Epithelial cell of proximal tubule (primary cell): ENCODE data around the gene MYL9. TPM values are rescaled to one million over a fixed set of nuclear protein-coding genes. Genes with fewer than 3 reads are reported as not detected.

Source experiments
- DNase-seq: peaks from one replicate; pipeline ENCODE4 v3.0.0-alpha.2; 2011; ENCODE audit warnings: low read depth
- H3K4me3 ChIP-seq: 2 replicates; pipeline ENCODE4 v1.5.1; 2011; ENCODE audit warnings: low read depth, mild to moderate bottlenecking, low read length
- total RNA-seq: library from RNA; depleted of rRNA; stranded (reverse); fragments of >200 nt; gene quantifications from 2 replicates; pipeline ENCODE4 v1.2.3, GENCODE V29; 2015
- TF ChIP-seq, protein P1 (sequence below): conservative IDR thresholded peaks from 2 replicates; pipeline ENCODE4 v1.5.1; 2012; ENCODE audit warnings: low read depth, mild to moderate bottlenecking, low read length

MYL9 gene
- total RNA-seq, result 31.7 and 39.4 TPM in 2 replicates

DNA sequence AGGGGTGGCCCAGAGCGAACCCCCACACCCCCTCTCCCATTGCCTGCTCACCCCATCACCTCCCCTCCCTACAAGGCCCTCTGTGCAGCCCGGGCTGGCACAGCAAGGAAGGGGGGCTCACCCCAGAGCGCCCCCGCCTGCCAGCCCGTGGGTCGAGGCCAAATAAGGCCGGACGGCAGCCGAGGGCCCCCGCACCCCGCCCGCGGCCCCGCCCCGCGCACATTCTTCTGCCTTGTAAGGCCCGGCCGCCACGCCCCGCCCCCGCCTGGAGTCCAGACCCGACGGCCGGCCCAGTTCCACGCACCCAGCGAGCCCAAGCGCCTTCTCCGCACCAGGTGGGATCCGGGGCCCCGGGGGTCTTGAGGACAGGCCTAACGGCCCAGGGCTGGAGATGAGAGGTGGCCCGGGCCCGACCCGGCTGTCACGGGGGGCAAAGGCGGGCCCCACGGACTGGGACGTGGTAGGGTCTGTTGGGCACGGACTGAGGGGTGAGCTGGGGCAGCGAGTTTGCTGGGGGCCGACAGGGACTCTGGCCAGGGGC, at the start of gene MYL9:
MYL9 (plus strand) TSS at position 293 of the 541 bp plus-strand sequence. CDS start 3,366 bp downstream, outside the sequence.
- TF ChIP-seq, protein P1, sequence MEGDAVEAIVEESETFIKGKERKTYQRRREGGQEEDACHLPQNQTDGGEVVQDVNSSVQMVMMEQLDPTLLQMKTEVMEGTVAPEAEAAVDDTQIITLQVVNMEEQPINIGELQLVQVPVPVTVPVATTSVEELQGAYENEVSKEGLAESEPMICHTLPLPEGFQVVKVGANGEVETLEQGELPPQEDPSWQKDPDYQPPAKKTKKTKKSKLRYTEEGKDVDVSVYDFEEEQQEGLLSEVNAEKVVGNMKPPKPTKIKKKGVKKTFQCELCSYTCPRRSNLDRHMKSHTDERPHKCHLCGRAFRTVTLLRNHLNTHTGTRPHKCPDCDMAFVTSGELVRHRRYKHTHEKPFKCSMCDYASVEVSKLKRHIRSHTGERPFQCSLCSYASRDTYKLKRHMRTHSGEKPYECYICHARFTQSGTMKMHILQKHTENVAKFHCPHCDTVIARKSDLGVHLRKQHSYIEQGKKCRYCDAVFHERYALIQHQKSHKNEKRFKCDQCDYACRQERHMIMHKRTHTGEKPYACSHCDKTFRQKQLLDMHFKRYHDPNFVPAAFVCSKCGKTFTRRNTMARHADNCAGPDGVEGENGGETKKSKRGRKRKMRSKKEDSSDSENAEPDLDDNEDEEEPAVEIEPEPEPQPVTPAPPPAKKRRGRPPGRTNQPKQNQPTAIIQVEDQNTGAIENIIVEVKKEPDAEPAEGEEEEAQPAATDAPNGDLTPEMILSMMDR, result no peak
- peak within 1 kb of the TSS; percentile 61 for H3K4me3 ChIP-seq
- DNase-seq, result no peak

DNA sequence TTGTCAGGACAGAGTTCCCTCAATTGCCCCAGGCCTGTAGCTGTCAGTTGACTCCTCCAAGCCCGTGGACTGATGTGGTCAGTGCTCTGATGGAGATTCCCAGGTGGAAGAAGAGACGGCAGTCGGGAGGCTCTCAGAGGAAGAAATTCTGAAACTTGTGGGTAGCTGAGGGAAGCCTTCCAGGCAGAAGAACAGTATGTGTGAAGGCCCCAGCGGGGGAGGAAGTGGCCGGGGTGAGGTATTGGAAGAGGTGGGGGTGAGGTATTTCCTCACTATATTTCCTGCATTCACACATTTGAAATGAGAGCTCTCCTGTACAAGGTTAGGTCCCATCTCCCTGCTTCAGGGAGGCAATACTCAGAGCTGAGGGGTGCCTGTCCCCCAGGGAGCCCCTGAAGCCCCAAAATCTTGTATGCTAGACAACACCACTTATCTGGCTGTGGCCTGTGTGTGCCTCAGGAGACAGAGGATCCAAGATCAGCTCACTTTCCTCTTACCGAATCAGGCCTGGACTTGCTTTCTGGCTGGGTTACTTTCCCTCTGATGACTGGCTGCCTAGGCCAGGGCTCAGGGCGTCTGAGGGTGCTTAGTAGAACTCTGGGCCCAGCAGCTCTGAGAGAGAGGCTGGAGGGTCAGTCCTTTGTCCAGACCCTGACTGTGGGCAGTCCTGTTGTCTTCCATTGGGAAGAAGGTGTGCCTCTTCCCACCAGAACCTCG, 49.3 kb upstream of the MYL9 start:
- TF ChIP-seq, protein P1, result no peak
- no peak for DNase-seq

DNA sequence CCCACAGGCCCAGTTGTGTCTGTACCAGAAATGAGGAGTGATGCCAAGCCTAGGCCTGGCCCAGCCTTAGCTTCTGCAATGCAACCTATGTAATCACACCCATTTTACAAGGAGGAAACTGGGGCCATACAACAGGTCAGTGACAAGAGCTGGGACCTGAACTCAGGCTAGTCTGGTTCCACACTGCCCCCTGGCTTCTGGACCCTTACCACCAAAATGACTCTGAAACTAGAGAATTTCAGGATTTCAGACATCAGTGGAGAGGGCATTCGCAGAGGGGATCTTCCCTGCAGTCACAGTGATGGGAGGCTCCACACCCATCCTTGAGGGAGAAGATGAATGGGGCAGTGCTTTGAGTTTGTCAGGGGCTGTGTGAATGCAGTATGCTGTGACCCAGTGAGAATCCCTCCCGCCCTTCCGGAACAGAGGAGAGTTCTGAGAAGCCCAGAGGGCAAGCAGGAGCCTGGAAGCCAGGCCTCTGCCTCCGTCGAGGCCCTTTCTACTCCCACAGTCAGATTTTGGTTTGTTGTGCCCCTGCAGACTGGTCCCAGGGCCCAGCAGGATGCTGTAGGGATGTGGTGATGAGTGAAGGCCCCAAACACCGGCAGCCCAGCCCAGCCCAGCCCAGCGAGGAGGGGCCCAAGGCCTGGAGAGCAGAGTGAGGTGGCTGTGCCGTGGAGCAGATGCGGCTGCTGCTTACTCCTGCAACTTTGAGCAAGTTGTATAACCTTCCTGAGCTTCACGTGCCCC, 48.1 kb upstream of the MYL9 start:
- TF ChIP-seq, protein P1, result peak; percentile 50
- no peak overlapping the region for H3K4me3 ChIP-seq
- no peak for DNase-seq

More for the DNA sequence above, 49.3 kb upstream of the MYL9 start:
- H3K4me3 ChIP-seq, result no peak overlapping the region

DNA sequence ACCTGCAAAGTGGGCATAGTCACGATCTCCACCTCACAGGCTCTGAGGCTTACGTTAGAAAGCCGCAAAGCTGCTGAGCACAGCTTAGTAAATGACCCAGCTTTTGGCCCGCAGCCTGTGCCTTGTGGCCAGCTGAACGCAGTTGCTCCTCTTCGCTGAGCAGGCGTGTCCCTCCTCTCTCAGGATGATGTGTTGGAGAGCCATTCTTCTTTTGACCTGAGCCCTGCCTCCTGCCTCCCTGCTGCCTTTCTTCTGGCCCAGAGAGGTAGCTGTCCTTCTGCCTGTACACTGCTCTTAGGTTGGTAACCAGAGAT, 47.6 kb upstream of the MYL9 start:
- peak; percentile 63 for DNase-seq
- H3K4me3 ChIP-seq, result no peak overlapping the region

DNA sequence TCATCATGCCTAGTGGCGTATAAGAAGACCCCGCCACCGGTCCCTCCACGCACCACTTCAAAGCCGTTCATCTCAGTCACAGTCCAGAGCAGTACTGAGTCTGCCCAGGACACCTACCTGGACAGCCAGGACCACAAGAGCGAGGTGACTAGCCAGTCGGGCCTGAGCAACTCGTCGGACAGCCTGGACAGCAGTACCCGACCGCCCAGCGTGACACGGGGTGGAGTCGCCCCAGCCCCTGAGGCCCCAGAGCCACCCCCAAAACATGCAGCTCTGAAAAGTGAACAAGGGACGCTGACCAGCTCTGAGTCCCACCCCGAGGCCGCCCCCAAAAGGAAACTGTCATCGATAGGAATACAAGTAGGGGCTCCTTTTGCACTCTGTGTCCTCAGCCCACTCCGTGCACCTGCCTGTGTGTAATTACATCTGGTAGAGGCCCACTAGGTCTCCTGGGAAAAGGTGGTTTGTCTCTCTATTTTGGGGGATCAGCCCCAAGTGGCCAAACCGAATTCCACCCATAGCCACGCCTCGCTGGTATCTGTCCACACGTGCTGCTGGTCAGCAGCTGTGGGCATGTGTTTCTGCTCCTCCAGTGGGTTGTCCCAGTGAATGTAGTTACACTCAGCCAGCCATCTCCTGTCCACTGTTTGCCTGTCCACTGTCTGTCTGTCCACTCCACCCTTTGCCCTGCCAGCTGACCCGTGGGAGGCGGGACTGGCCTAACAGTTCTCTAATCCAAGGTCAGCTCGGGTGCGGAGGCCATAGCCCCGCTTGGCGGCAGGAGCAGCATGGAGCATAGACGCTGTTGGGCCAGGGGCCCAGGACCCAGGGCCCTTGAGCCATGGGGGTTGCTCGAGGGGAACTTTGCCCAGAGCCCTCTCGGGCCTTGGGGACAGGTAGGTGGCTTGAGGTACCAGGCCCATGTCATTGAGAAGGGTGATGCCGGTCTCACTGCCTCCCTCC, 44.3 kb upstream of the MYL9 start:
- H3K4me3 ChIP-seq, result no peak overlapping the region
- TF ChIP-seq, protein P1, result no peak
- DNase-seq, result no peak

More for the DNA sequence above, 47.6 kb upstream of the MYL9 start:
- TF ChIP-seq, protein P1, result no peak

DNA sequence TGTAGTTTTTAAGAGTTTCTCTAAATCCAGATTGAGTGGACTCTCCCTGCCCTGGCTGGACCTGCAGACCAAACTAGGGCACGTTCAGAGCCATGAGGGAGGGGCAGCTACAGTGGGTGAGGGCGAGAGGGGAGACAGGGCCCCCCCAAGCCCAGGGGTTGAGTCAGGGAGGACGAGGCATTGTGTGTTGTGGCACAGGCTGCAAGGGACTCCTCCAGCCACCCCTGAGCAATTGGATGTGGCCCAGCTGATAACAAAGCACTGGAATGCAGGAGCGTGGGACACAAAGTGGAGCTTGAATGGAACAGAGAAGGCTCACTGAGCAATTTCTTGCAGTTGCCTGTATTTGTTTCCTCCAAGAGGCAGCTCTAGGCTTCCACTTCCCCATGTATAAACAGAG, 43.5 kb upstream of the MYL9 start:
- TF ChIP-seq, protein P1, result no peak
- no peak overlapping the region for H3K4me3 ChIP-seq
- DNase-seq, result no peak
